RWPE1 (cell line): ENCODE results near the gene EML4.
A peak's percentile ranks its signal among the peaks of the same experiment; 100 is the strongest.
"Not testable (repeated sequence)": the region's sequence is repeated elsewhere in the genome, so short reads cannot be mapped to it uniquely, and the experiment has no call there.

ENCODE experiments used
- CTCF ChIA-PET: fragments of 350-600 bp; sonication (Branson Sonifier 250); formaldehyde crosslinking; extraction: SDS; loops from one replicate; lab custom pipeline; 2021; lab: Yijun Ruan, JAX
- POLR2A ChIA-PET: fragments of 400-600 bp; formaldehyde crosslinking; extraction: SDS; loops from one replicate; lab custom pipeline; 2020; ENCODE audit warnings: antibody characterized with exemption; ENCODE audit not compliant: low non-redundant PET; lab: Yijun Ruan, JAX
- DNase-seq: peaks from one replicate; pipeline ENCODE4 v3.0.0; 2012; ENCODE audit warnings: low spot score
- H3K27ac ChIP-seq: fragments of 450-650 bp; 2 replicates; pipeline ENCODE4 v1.5.1; 2017
- CTCF ChIP-seq: fragments of 450-650 bp; conservative IDR thresholded peaks from 2 replicates; pipeline ENCODE4 v1.5.1; 2017; ENCODE audit warnings: low read depth, mild to moderate bottlenecking

EML4 gene

GRCh38 chr2:42132966-42133641 lies 36.0 kb upstream of the EML4 start:
- peak overlapping the region; percentile 88 for H3K27ac ChIP-seq
- ChIA-PET CTCF (no interaction called here), POLR2A (interaction anchor here (0.6 kb wide), 1 partner anchor 30 kb away, joined by 5 read pairs; no protein-coding TSS in a partner anchor)
- peak; percentile 90 for DNase-seq
- no peak for TF ChIP-seq CTCF

DNA sequence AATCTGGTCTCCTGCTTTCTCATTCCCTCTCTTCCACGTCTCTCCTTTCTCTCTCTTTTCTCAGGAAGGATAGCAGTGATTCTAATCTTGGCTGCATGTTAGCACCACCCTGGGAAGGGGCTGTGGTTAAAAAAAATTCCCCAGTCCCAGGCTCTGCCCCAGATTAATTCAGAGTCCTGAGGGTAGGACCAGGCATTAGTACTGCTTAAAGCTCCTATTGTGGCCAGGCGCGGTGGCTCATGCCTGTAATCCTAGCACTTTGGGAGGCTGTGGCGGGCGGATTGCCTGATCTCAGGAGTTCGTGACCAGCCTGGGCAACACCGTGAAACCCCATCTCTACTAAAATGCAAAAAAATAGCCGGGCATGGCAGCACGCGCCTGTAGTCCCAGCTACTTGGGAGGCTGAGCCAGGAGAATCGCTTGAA lies 35.4 kb upstream of the EML4 start:
- DNase-seq, result no peak
- ChIA-PET CTCF (no interaction called here), POLR2A (no interaction called here)
- H3K27ac ChIP-seq, result peak overlapping the region; percentile 88
- TF ChIP-seq CTCF, result no peak

DNA sequence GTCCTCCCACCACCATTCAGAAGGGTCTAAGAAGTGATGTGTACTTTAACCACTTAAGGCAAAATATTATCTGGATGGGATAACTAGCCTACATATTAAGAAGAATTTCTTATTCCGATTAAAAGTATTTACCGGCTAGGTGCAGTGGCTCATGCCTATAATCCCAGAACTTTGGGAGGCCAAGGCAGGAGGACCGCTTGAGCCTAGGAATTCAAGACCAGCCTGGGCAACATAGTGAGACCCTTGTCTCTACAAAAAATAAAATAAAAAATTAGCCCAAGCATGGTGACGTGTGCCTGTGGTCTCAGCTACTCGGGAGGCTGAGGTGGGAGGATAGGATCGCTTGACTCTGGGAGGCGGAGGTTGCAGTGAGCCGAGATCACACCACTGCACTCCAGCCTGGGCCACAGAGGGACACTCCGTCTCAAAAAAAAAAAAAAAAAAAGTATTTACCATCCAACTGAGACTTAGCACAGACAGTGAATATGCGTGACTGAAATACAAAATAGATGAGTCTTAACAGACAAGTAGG lies 34.7 kb upstream of the EML4 start:
- DNase-seq, POLR2A ChIA-PET, H3K27ac ChIP-seq, CTCF ChIA-PET: not testable (repeated sequence)

GRCh38 chr2:42135381-42136312 lies 33.5 kb upstream of the EML4 start:
- CTCF ChIA-PET, result interaction anchor here (0.6 kb wide), 1 partner anchor 87 kb away, joined by 3 read pairs; no protein-coding TSS in a partner anchor
- POLR2A ChIA-PET, result no interaction called here
- no peak for DNase-seq
- TF ChIP-seq CTCF, result no peak
- H3K27ac ChIP-seq, result no peak overlapping the region

GRCh38 chr2:42136782-42137124 lies 32.4 kb upstream of the EML4 start:
- CTCF ChIA-PET, result interaction anchor here (0.6 kb wide), 1 partner anchor 887 kb away, joined by 5 read pairs; no protein-coding TSS in a partner anchor
- DNase-seq, result no peak
- POLR2A ChIA-PET, result no interaction called here
- TF ChIP-seq CTCF, result no peak
- H3K27ac ChIP-seq, result no peak overlapping the region

DNA sequence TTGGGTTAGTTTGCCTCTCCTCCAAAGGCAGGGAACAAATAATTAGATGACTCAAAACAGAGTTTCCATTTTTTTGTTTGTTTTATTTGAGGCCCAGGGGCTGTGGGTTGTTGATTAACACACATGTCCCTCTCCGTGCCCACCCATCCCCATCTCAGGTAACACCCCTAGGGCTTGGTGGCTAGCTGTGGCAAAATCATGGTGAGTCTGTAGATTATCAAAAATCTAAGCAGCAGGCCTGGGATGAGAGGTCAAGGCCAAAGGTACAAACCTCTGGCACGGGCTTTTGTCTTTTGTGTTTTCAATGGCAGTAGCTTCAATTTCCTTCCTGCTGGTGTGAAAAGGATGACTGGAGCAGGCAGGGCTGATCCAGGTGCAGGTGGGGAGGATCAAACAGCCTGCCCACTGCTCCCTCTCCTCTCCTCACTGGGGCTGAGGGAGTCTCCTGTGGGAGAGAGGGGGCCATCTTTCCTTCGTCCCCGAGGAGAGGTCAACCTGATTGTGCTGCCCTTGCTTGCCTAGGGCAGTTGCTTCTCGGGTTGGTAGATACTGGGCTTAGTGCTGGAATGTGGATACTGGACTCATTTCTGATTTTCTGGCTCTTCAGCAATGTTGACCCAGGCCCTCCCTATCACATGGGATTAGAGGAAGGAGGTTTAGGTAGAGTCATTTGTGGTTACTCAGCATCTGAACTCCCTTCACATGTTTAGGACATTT lies 31.9 kb upstream of the EML4 start:
- no peak overlapping the region for H3K27ac ChIP-seq
- no peak for DNase-seq
- no peak for TF ChIP-seq CTCF
- ChIA-PET POLR2A (no interaction called here), CTCF (interaction anchor here (0.6 kb wide), 1 partner anchor 80 kb away, joined by 3 read pairs; no protein-coding TSS in a partner anchor)
